SKM-1 treated with dmso at 0.1 percent for 144 hours (cell line): ENCODE results near the gene RIMS3.
"Not testable (repeated sequence)": the region's sequence is repeated elsewhere in the genome, so short reads cannot be mapped to it uniquely, and the experiment has no call there.

Source experiments
- DNase-seq: peaks from one replicate; lab custom pipeline; 2025; ENCODE audit not compliant: unreplicated experiment; lab: John Stamatoyannopoulos, UW

Gene RIMS3

GRCh38 chr1:40633523-40633922, 32.0 kb downstream of the RIMS3 start:
- DNase-seq: no peak

- DNase-seq: no peak
Observed at GRCh38 chr1:40630488-40631223, 34.8 kb downstream of the RIMS3 start.

- not testable (repeated sequence) for DNase-seq
Observed at GRCh38 chr1:40629546-40629945, 35.9 kb downstream of the RIMS3 start.

- no peak for DNase-seq
Observed at GRCh38 chr1:40628903-40629292, 36.6 kb downstream of the RIMS3 start.

- no peak for DNase-seq
Observed at GRCh38 chr1:40627987-40628902, 37.2 kb downstream of the RIMS3 start.

- no peak for DNase-seq
Observed at GRCh38 chr1:40626383-40626770, 39.1 kb downstream of the RIMS3 start.

GRCh38 chr1:40625476-40626382, 39.8 kb downstream of the RIMS3 start:
- no peak for DNase-seq

GRCh38 chr1:40625076-40625475, 40.4 kb downstream of the RIMS3 start:
- DNase-seq: no peak

- DNase-seq: no peak
Observed at GRCh38 chr1:40622936-40623629, 42.4 kb downstream of the RIMS3 start.

GRCh38 chr1:40621821-40622450, 43.5 kb downstream of the RIMS3 start:
- no peak for DNase-seq

GRCh38 chr1:40620586-40621210, 44.8 kb downstream of the RIMS3 start:
- DNase-seq: no peak

- DNase-seq: no peak
Observed at GRCh38 chr1:40620150-40620549, 45.3 kb downstream of the RIMS3 start.

- DNase-seq: no peak
Observed at GRCh38 chr1:40618108-40618507, 47.4 kb downstream of the RIMS3 start.

GRCh38 chr1:40612345-40612831, 53.1 kb downstream of the RIMS3 start:
- DNase-seq: peak; percentile 71

GRCh38 chr1:40610156-40610555, 55.3 kb downstream of the RIMS3 start:
- no peak for DNase-seq

- no peak for DNase-seq
Observed at GRCh38 chr1:40607921-40608320, 57.6 kb downstream of the RIMS3 start.

- no peak for DNase-seq
Observed at GRCh38 chr1:40606978-40607377, 58.5 kb downstream of the RIMS3 start.

- DNase-seq: no peak
Observed at GRCh38 chr1:40606194-40606593, 59.3 kb downstream of the RIMS3 start.

GRCh38 chr1:40599926-40600325, 65.6 kb downstream of the RIMS3 start:
- no peak for DNase-seq
